HepG2 (cell line): ENCODE data around the gene PDK2. TPM values are rescaled to one million over a fixed set of nuclear protein-coding genes. Genes with fewer than 3 reads are reported as not detected.

ENCODE experiments used
- DDIT3 ChIP-seq: sonication (generic); formaldehyde crosslinking; IDR thresholded peaks from 2 replicates; pipeline ENCODE4 v1.4.0; 2020; ENCODE audit warnings: mild to moderate bottlenecking, missing genetic modification reagents
- DMAP1 ChIP-seq: IDR thresholded peaks from 2 replicates; pipeline ENCODE4 v1.6.1; 2016
- EEA1 ChIP-seq: sonication (generic); formaldehyde crosslinking; IDR thresholded peaks from 2 replicates; pipeline ENCODE4 v1.5.1; 2020; ENCODE audit warnings: mild to moderate bottlenecking, missing genetic modification reagents, borderline replicate concordance
- HNRNPLL ChIP-seq: fragments of 200-400 bp; formaldehyde crosslinking; IDR thresholded peaks from 2 replicates; pipeline ENCODE4 v1.6.1; 2017; ENCODE audit warnings: mild to moderate bottlenecking, low read depth, low read length; ENCODE audit not compliant: poor library complexity, severe bottlenecking
- IKZF5 ChIP-seq: IDR thresholded peaks from 2 replicates; pipeline ENCODE4 v1.6.1; 2018; ENCODE audit warnings: missing genetic modification reagents, mild to moderate bottlenecking, missing compliant biosample characterization
- KAT7 ChIP-seq: IDR thresholded peaks from 2 replicates; pipeline ENCODE4 v1.6.1; 2018; ENCODE audit warnings: borderline replicate concordance, missing compliant biosample characterization
- PRDM15 ChIP-seq: sonication (generic); formaldehyde crosslinking; IDR thresholded peaks from 2 replicates; pipeline ENCODE4 v1.4.0; 2020; ENCODE audit warnings: missing genetic modification reagents
- RFX3 ChIP-seq: IDR thresholded peaks from 2 replicates; pipeline ENCODE4 v1.6.1; 2016; ENCODE audit warnings: missing biosample characterization, missing genetic modification reagents
- SKI ChIP-seq: fragments of 450-650 bp; IDR thresholded peaks from one replicate; pipeline ENCODE4 v1.6.1; 2018; ENCODE audit warnings: mild to moderate bottlenecking; ENCODE audit not compliant: partially characterized antibody
- ZBTB43 ChIP-seq: sonication (generic); formaldehyde crosslinking; conservative IDR thresholded peaks from 2 replicates; pipeline ENCODE4 v1.4.0; 2020; ENCODE audit warnings: missing genetic modification reagents
- ZNF232 ChIP-seq: sonication (generic); formaldehyde crosslinking; IDR thresholded peaks from 2 replicates; pipeline ENCODE4 v1.4.0; 2020; ENCODE audit warnings: missing genetic modification reagents, borderline replicate concordance
- ZNF274 ChIP-seq: sonication (generic); formaldehyde crosslinking; IDR thresholded peaks from 2 replicates; pipeline ENCODE4 v1.5.1; 2020; ENCODE audit warnings: mild to moderate bottlenecking, missing genetic modification reagents
- ZNF275 ChIP-seq: sonication (generic); formaldehyde crosslinking; IDR thresholded peaks from 2 replicates; pipeline ENCODE4 v1.8.0; 2022; ENCODE audit warnings: missing genetic modification reagents, mild to moderate bottlenecking, inconsistent platforms, borderline replicate concordance
- ZNF329 ChIP-seq: sonication (generic); formaldehyde crosslinking; IDR thresholded peaks from 2 replicates; pipeline ENCODE4 v1.9.0; 2021; ENCODE audit warnings: low read depth, mild to moderate bottlenecking, missing genetic modification reagents
- ZNF496 ChIP-seq: sonication (generic); formaldehyde crosslinking; IDR thresholded peaks from 2 replicates; pipeline ENCODE4 v1.8.1; 2023; ENCODE audit warnings: mild to moderate bottlenecking, moderate library complexity, missing genetic modification reagents; ENCODE audit not compliant: insufficient replicate concordance
- ZNF546 ChIP-seq: sonication (generic); formaldehyde crosslinking; conservative IDR thresholded peaks from 2 replicates; pipeline ENCODE4 v1.8.1; 2023; ENCODE audit warnings: mild to moderate bottlenecking, missing genetic modification reagents
- ZNF7 ChIP-seq: IDR thresholded peaks from 2 replicates; pipeline ENCODE4 v1.6.1; 2016; ENCODE audit warnings: missing biosample characterization, missing genetic modification reagents
- ZNF761 ChIP-seq: sonication (generic); formaldehyde crosslinking; conservative IDR thresholded peaks from 2 replicates; pipeline ENCODE4 v1.4.0; 2020; ENCODE audit warnings: mild to moderate bottlenecking, missing genetic modification reagents
- ZNF777 ChIP-seq: sonication (generic); formaldehyde crosslinking; IDR thresholded peaks from 2 replicates; pipeline ENCODE4 v1.4.0; 2020; ENCODE audit warnings: missing genetic modification reagents
- polyA plus RNA-seq, 8 experiments: library from polyadenylated mRNA; depleted of rRNA in 3 of 8; stranded (reverse) in 7 of 8; unstranded in 1 of 8; fragments of >200 nt; fragmentation: Illumina TruSeq in 4 of 8; extraction: Trizol in 4 of 8; gene quantifications; 2 replicates each; pipeline versions ENCODE4 v1.2.1 to v1.2.3, GENCODE V29; 2011 to 2016; ENCODE audit warnings: low read depth in 4 of 8, missing spikeins in 1 of 8, mixed read lengths in 1 of 8; ENCODE audit not compliant: insufficient read depth in 1 of 8
- total RNA-seq, 5 experiments: library from RNA; depleted of rRNA; stranded (reverse); fragments of >200 nt; fragmentation: Illumina TruSeq; extraction: Trizol; gene quantifications; 2 replicates each; pipeline ENCODE4 v1.2.3, GENCODE V29; 2016; ENCODE audit warnings: low read depth in 1 of 5

Gene PDK2
- total and polyA plus RNA-seq, 2 of the 13 experiments (the other 11 are each of a cell fraction or from before 2014, with no cell fraction given) = 18.5 to 59.7 TPM

GRCh38 chr17:50117202-50118051 is 22.3 kb downstream of the PDK2 start (continued):
- no peak for TF ChIP-seq IKZF5 (CRISPR knock-in tag)
- peak; percentile 46; the same call in 1 of the 2 replicates for TF ChIP-seq KAT7 (CRISPR knock-in tag)
- TF ChIP-seq ZBTB43 (CRISPR knock-in tag) = no peak
- no peak for TF ChIP-seq DDIT3 (CRISPR knock-in tag)
- TF ChIP-seq ZNF274 (CRISPR knock-in tag) = 0 out of 2 replicates have a peak, but pooled peaks have one; percentile 50
- TF ChIP-seq ZNF232 (CRISPR knock-in tag) = 0 out of 2 replicates have a peak, but pooled peaks have one; percentile 34
- TF ChIP-seq SKI = peak; percentile 68
- TF ChIP-seq ZNF777 (CRISPR knock-in tag) = peak; percentile 39; the same call in 1 of the 2 replicates
- TF ChIP-seq DMAP1 = no peak
- no peak for TF ChIP-seq PRDM15 (CRISPR knock-in tag)
- 0 out of 2 replicates have a peak, but pooled peaks have one; percentile 60 for TF ChIP-seq ZNF761 (CRISPR knock-in tag)
- TF ChIP-seq EEA1 = no peak; the same call in 1 of the 2 replicates
- no peak for TF ChIP-seq ZNF7 (CRISPR knock-in tag)
- no peak for TF ChIP-seq ZNF546 (CRISPR knock-in tag)
- 0 out of 2 replicates have a peak, but pooled peaks have one; percentile 29 for TF ChIP-seq ZNF329
- 0 out of 2 replicates have a peak, but pooled peaks have one; percentile 55 for TF ChIP-seq ZNF275 (CRISPR knock-in tag)
- TF ChIP-seq ZNF496 = no peak
- no peak for TF ChIP-seq RFX3
- TF ChIP-seq HNRNPLL = peak; percentile 71
